MCF 10A (cell line): ENCODE results near the gene TICAM1. TPM values are rescaled to one million over a fixed set of nuclear protein-coding genes. Genes with fewer than 3 reads are reported as not detected.
A peak's percentile ranks its signal among the peaks of the same experiment; 100 is the strongest.

Experiments
- BruUV-seq: library from RNA; stranded (reverse); fragments of 400-500 nt; replicated peaks from 2 replicates; lab custom pipeline; 2021; lab: Mats Ljungman, UMichigan
- CTCF ChIA-PET: fragments of 300-600 bp; sonication (Branson Sonifier 250); formaldehyde crosslinking; extraction: SDS; loops from one replicate; lab custom pipeline; 2021; ENCODE audit warnings: antibody characterized with exemption, inconsistent platforms; lab: Yijun Ruan, JAX
- POLR2A ChIA-PET: fragments of 300-600, 350-650 bp; sonication (Branson Sonifier 250); formaldehyde crosslinking; extraction: SDS; loops from one replicate; lab custom pipeline; 2020; ENCODE audit warnings: antibody characterized with exemption, inconsistent platforms; lab: Yijun Ruan, JAX
- DNase-seq: peaks from one replicate; pipeline ENCODE4 v3.0.0-alpha.2; 2018; ENCODE audit not compliant: unreplicated experiment
- H3K27ac Mint-ChIP-seq: one replicate; pipeline ENCODE4 v1.8.0; 2022; ENCODE audit warnings: mild to moderate bottlenecking, low read depth, mixed read lengths; ENCODE audit not compliant: unreplicated experiment
- H3K27me3 Mint-ChIP-seq: one replicate; pipeline ENCODE4 v1.8.0; 2022; ENCODE audit warnings: mixed read lengths; ENCODE audit not compliant: insufficient read depth, unreplicated experiment
- H3K36me3 Mint-ChIP-seq: one replicate; pipeline ENCODE4 v1.8.0; 2022; ENCODE audit warnings: mild to moderate bottlenecking, moderate library complexity, mixed read lengths; ENCODE audit not compliant: insufficient read depth, unreplicated experiment
- H3K4me1 Mint-ChIP-seq: one replicate; pipeline ENCODE4 v1.8.0; 2022; ENCODE audit warnings: mixed read lengths; ENCODE audit not compliant: insufficient read depth, unreplicated experiment
- H3K4me3 Mint-ChIP-seq: one replicate; pipeline ENCODE4 v1.8.0; 2022; ENCODE audit warnings: mild to moderate bottlenecking, moderate library complexity, mixed read lengths; ENCODE audit not compliant: unreplicated experiment
- H3K9me3 Mint-ChIP-seq: one replicate; pipeline ENCODE4 v1.8.0; 2022; ENCODE audit warnings: mixed read lengths; ENCODE audit not compliant: unreplicated experiment
- CTCF ChIP-seq: fragments of 200-600 bp; IDR thresholded peaks from one replicate; pipeline ENCODE4 v1.8.0; 2022; ENCODE audit warnings: antibody characterized with exemption, mild to moderate bottlenecking; ENCODE audit not compliant: unreplicated experiment
- intact Hi-C: fragments of 100-400 bp; cut with micrococcal nuclease; formaldehyde crosslinking; loops from 2 replicates; pipeline ENCODE4 v1.14.1; 2022
- microRNA-seq: library from miRNA; unstranded; fragments of <30 nt; microRNA quantifications from one replicate; pipeline ENCODE4 v1.2.0, GENCODE V29; 2022
- total RNA-seq: library from RNA; stranded (reverse); gene quantifications from 2 replicates; pipeline ENCODE4 v1.2.3, GENCODE V29; 2022

The TICAM1 gene
- total RNA-seq, 1 experiment from 2014 or later, result 25.6 TPM

GRCh38 chr19:4768934-4769777 is 62.4 kb downstream of the TICAM1 start:
- BruUV-seq, result no TSS peak
- Mint-ChIP-seq H3K4me3 (no peak overlapping the region), H3K27me3 (peaks cover 3% of the 10 kb centered on the region), H3K36me3 (no peaks in the 10 kb centered on the region), H3K4me1 (peaks cover 11% of the 10 kb centered on the region), H3K27ac (no peak overlapping the region), H3K9me3 (no peaks in the 10 kb centered on the region)
- ChIA-PET POLR2A (interaction anchor here (0.6 to 0.7 kb wide), 2 partner anchors 18 to 22 kb away, joined by 4 to 5 read pairs; no protein-coding TSS in a partner anchor), CTCF (interaction anchor here (0.6 to 1.4 kb wide), 4 partner anchors 22 to 61 kb away, joined by 3 to 5 read pairs (median 4); partner anchors contain the start of gene FEM1A)
- no peak for TF ChIP-seq CTCF
- peak; percentile 90 for DNase-seq
- intact Hi-C loops, result no loop called here

Small RNA genes lying within 50 kb of the gene (microRNA-seq; reads per million reads assigned to microRNA genes)
- 2.1 reads per million, percentile 15 among the genes with 10 or more reads in this experiment for gene MIR7-3

Other genes with a start within 250 kb of the TICAM1 start
- 2.7 and 3.6 TPM in 2 replicates for gene TNFAIP8L1, start 192.2 kb downstream of the TICAM1 start, total RNA-seq
- gene MYDGF, start 161.4 kb downstream of the TICAM1 start, total RNA-seq, result 188 and 231 TPM in 2 replicates
- gene DPP9, start 107.9 kb downstream of the TICAM1 start, total RNA-seq, result 90.6 and 100 TPM in 2 replicates
- 13.5 and 15.4 TPM in 2 replicates for gene FEM1A, start 40.0 kb downstream of the TICAM1 start, total RNA-seq
- gene PLIN3, start 36.0 kb upstream of the TICAM1 start, total RNA-seq, result 64.3 and 71.7 TPM in 2 replicates
- not detected in 2 replicates for gene ARRDC5, start 71.2 kb upstream of the TICAM1 start, total RNA-seq
- 11.2 and 16.0 TPM in 2 replicates for gene UHRF1, start 77.8 kb upstream of the TICAM1 start, total RNA-seq
- 34.4 and 36.3 TPM in 2 replicates for gene KDM4B, start 137.4 kb upstream of the TICAM1 start, total RNA-seq